Breast epithelium (tissue), 3 donors: ENCODE data around the gene RASEF.
"Not testable (repeated sequence)": the region's sequence is repeated elsewhere in the genome, so short reads cannot be mapped to it uniquely, and the experiment has no call there.

Experiments
- CTCF ChIP-seq, 3 donors: fragments of 450-650 bp; IDR thresholded peaks; one replicate each; pipeline ENCODE4 v1.5.1; 2016 to 2017; ENCODE audit warnings: antibody characterized with exemption in 3 of 3, mild to moderate bottlenecking in 3 of 3, moderate library complexity in 3 of 3
- POLR2A ChIP-seq: fragments of 450-650 bp; IDR thresholded peaks from one replicate; pipeline ENCODE4 v1.6.1; 2016; ENCODE audit warnings: antibody characterized with exemption, mild to moderate bottlenecking, moderate library complexity
- POLR2AphosphoS5 ChIP-seq, 3 donors: sonication (generic); formaldehyde crosslinking; IDR thresholded peaks; one replicate each; pipeline ENCODE4 v1.6.1; 2017; ENCODE audit warnings: antibody characterized with exemption in 3 of 3

GRCh38 chr9:82934025-82934424 is 128.9 kb downstream of the RASEF start:
- TF ChIP-seq CTCF (IDR thresholded peaks at IDR 0.05); POLR2A; POLR2AphosphoS5 (IDR thresholded peaks at IDR 0.05): not testable (repeated sequence)
